Measurements from ENCODE around the gene CNPY3.

Gene CNPY3

GRCh38 chr6:42958125-42958524, 28.8 kb downstream of the CNPY3 start:
- no peak for DNase-seq (ENCODE audit: extremely low read depth in 1 of 2, low read depth in 1 of 2)

GRCh38 chr6:42959917-42960242, 30.6 kb downstream of the CNPY3 start:
- no peak for DNase-seq (ENCODE audit: extremely low read depth in 1 of 2, low read depth in 1 of 2)

GRCh38 chr6:42960243-42961019, 31.2 kb downstream of the CNPY3 start, which contains the start of gene GNMT:
TSS of gene GNMT (plus strand) at chr6:42960754. CDS start at chr6:42960768, 14 bp downstream.
- DNase-seq (ENCODE audit: extremely low read depth in 1 of 2, low read depth in 1 of 2), result no peak

GRCh38 chr6:42961020-42961470, 31.8 kb downstream of the CNPY3 start:
- DNase-seq (ENCODE audit: extremely low read depth in 1 of 2, low read depth in 1 of 2), result no peak

GRCh38 chr6:42962096-42962495, 32.8 kb downstream of the CNPY3 start:
- DNase-seq (ENCODE audit: extremely low read depth in 1 of 2, low read depth in 1 of 2), result no peak

- DNase-seq (ENCODE audit: extremely low read depth in 1 of 2, low read depth in 1 of 2), result no peak
These were observed 33.4 kb downstream of the CNPY3 start for GRCh38 chr6:42962502-42963178.

GRCh38 chr6:42963179-42963854, 34.0 kb downstream of the CNPY3 start:
- DNase-seq (ENCODE audit: extremely low read depth in 1 of 2, low read depth in 1 of 2), result no peak

GRCh38 chr6:42963855-42964605, 34.8 kb downstream of the CNPY3 start:
- DNase-seq (ENCODE audit: extremely low read depth in 1 of 2, low read depth in 1 of 2), result no peak

- DNase-seq (ENCODE audit: extremely low read depth in 1 of 2, low read depth in 1 of 2), result no peak
These were observed 37.3 kb downstream of the CNPY3 start for GRCh38 chr6:42966571-42966970.

- DNase-seq (ENCODE audit: extremely low read depth in 1 of 2, low read depth in 1 of 2), result no peak
These were observed 37.9 kb downstream of the CNPY3 start for GRCh38 chr6:42967228-42967627.

- DNase-seq (ENCODE audit: extremely low read depth in 1 of 2, low read depth in 1 of 2), result no peak
These were observed 38.9 kb downstream of the CNPY3 start for GRCh38 chr6:42968126-42968701.

GRCh38 chr6:42968783-42969182, 39.5 kb downstream of the CNPY3 start:
- DNase-seq (ENCODE audit: extremely low read depth in 1 of 2, low read depth in 1 of 2), result no peak

GRCh38 chr6:42969431-42969830, 40.2 kb downstream of the CNPY3 start:
- DNase-seq (ENCODE audit: extremely low read depth in 1 of 2, low read depth in 1 of 2), result no peak

- DNase-seq (ENCODE audit: extremely low read depth in 1 of 2, low read depth in 1 of 2), result no peak
These were observed 40.7 kb downstream of the CNPY3 start for GRCh38 chr6:42969934-42970333.

GRCh38 chr6:42970871-42971612, 41.8 kb downstream of the CNPY3 start:
- DNase-seq (ENCODE audit: extremely low read depth in 1 of 2, low read depth in 1 of 2), result no peak

GRCh38 chr6:42971746-42972327, 42.6 kb downstream of the CNPY3 start:
- no peak for DNase-seq (ENCODE audit: extremely low read depth in 1 of 2, low read depth in 1 of 2)

- no peak for DNase-seq (ENCODE audit: extremely low read depth in 1 of 2, low read depth in 1 of 2)
These were observed 44.6 kb downstream of the CNPY3 start for GRCh38 chr6:42973926-42974325.

GRCh38 chr6:42974919-42975505, 45.7 kb downstream of the CNPY3 start:
- DNase-seq (ENCODE audit: extremely low read depth in 1 of 2, low read depth in 1 of 2), result no peak

- DNase-seq (ENCODE audit: extremely low read depth in 1 of 2, low read depth in 1 of 2), result no peak
These were observed 49.2 kb downstream of the CNPY3 start for GRCh38 chr6:42978487-42978838.

All from stimulated activated CD8-positive, alpha-beta memory T cell treated with anti-CD3 and anti-CD28 coated beads, Interleukin-7, amount 100 ng/mL, for 48 hours (primary cell).